Peyer's patch (tissue), 4 donors: Measurements from ENCODE around the gene ZFYVE9.

Experiments
- POLR2A ChIP-seq, 2 donors: fragments of 450-650 bp; IDR thresholded peaks; one replicate each; pipeline ENCODE4 v1.5.1; 2017; ENCODE audit warnings: antibody characterized with exemption in 2 of 2, mild to moderate bottlenecking in 2 of 2, moderate library complexity in 2 of 2
- TF ChIP-seq, protein P1 (sequence below), 6 experiments: fragments of 450-650 bp in 4 of 6; fragments of 200-600 bp in 2 of 6; sonication (generic) in 1 of 6; IDR thresholded peaks; one replicate each; pipeline ENCODE4 v1.5.1; 2017 to 2019; ENCODE audit warnings: antibody characterized with exemption in 6 of 6, mild to moderate bottlenecking in 3 of 6, moderate library complexity in 1 of 6

DNA sequence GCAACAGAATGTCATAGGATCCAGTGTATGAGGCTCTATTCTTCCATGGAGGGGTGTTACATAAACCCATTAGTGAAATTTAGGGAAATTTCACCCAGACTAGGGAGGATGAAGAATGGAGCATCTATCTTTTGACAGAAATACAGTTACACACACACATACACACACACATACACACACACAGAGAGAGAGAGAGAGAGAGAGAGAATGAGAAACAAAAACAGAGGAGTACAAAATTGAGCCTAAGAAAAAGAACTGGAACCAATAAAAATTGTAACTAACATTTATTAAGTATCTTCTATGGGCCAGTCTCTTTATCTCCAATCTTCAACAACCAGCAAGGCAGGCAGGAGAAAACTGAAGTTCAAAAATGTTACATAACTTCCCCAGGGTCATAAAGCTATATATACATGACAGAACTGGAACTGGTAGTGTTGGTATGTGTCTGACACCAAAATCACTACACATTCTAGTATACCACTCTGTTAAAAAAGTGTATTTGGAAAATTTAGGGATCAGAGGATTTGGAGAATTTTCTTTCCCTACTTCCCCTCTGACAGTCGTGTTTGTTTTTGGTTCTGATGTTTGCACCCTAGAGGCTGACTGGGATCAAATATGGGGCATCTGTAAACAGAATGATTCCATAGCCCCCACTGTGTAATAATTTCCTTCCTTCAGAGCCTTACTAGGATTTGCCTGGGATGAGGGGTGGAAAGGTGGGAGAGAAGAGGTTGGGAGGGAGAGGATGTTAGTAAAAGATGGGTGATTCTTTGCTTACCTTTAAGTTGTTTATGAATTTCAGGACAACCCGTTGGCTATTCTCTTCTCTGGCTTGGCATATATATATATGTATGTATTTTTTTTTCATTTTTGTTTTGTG lies 1.0 kb upstream of the ZFYVE9 start:
- TF ChIP-seq POLR2A (IDR thresholded peaks at IDR 0.05), result no peak
- TF ChIP-seq, protein P1, sequence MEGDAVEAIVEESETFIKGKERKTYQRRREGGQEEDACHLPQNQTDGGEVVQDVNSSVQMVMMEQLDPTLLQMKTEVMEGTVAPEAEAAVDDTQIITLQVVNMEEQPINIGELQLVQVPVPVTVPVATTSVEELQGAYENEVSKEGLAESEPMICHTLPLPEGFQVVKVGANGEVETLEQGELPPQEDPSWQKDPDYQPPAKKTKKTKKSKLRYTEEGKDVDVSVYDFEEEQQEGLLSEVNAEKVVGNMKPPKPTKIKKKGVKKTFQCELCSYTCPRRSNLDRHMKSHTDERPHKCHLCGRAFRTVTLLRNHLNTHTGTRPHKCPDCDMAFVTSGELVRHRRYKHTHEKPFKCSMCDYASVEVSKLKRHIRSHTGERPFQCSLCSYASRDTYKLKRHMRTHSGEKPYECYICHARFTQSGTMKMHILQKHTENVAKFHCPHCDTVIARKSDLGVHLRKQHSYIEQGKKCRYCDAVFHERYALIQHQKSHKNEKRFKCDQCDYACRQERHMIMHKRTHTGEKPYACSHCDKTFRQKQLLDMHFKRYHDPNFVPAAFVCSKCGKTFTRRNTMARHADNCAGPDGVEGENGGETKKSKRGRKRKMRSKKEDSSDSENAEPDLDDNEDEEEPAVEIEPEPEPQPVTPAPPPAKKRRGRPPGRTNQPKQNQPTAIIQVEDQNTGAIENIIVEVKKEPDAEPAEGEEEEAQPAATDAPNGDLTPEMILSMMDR (IDR thresholded peaks at IDR 0.05), result no peak
